GM23338 (cell line): ENCODE data around the gene ID3. TPM values are rescaled to one million over a fixed set of nuclear protein-coding genes. Genes with fewer than 3 reads are reported as not detected.

Experiments used
- ATAC-seq: fragments of 200-7000 bp; cut with Tn5 transposase; 3 replicates; pipeline ENCODE4 v1.9.1; 2020
- DNase-seq: peaks from one replicate; pipeline ENCODE4 v3.0.0-alpha.2; 2015; ENCODE audit warnings: low spot score
- H2AFZ ChIP-seq: fragments of 200-600 bp; sonication (generic); 2 replicates; pipeline ENCODE4 v1.8.0; 2016; ENCODE audit warnings: antibody characterized with exemption, mild to moderate bottlenecking, moderate library complexity
- H3F3A ChIP-seq: fragments of 200-600 bp; sonication (generic); replicated peaks from 2 replicates; pipeline ENCODE4 v1.8.0; 2017; ENCODE audit warnings: antibody characterized with exemption, mixed run types, low read depth
- H3K27ac ChIP-seq: fragments of 200-600 bp; sonication (generic); 2 replicates; pipeline ENCODE4 v1.6.1; 2016; ENCODE audit warnings: low read depth
- H3K27me3 ChIP-seq: fragments of 200-600 bp; sonication (generic); 2 replicates; pipeline ENCODE4 v1.8.0; 2016; ENCODE audit warnings: mild to moderate bottlenecking, mixed run types, moderate library complexity; ENCODE audit not compliant: insufficient read depth
- H3K36me3 ChIP-seq: fragments of 200-600 bp; sonication (generic); 2 replicates; pipeline ENCODE4 v1.8.0; 2016; ENCODE audit warnings: mild to moderate bottlenecking; ENCODE audit not compliant: insufficient read depth
- H3K4me1 ChIP-seq: fragments of 200-600 bp; sonication (generic); 2 replicates; pipeline ENCODE4 v1.8.0; 2016; ENCODE audit warnings: mild to moderate bottlenecking, moderate library complexity; ENCODE audit not compliant: insufficient read depth
- H3K4me2 ChIP-seq: fragments of 200-600 bp; sonication (generic); 2 replicates; pipeline ENCODE4 v1.7.1; 2017; ENCODE audit warnings: mixed run types
- H3K4me3 ChIP-seq: fragments of 200-600 bp; sonication (generic); 2 replicates; pipeline ENCODE4 v1.6.1; 2016; ENCODE audit warnings: mixed run types
- H3K79me2 ChIP-seq: fragments of 200-600 bp; sonication (generic); replicated peaks from 2 replicates; pipeline ENCODE4 v1.8.0; 2017; ENCODE audit warnings: mild to moderate bottlenecking; ENCODE audit not compliant: insufficient read depth
- H3K9me2 ChIP-seq: fragments of 200-600 bp; sonication (generic); 2 replicates; pipeline ENCODE4 v1.8.0; 2017; ENCODE audit not compliant: insufficient read depth
- H4K20me1 ChIP-seq: fragments of 200-600 bp; sonication (generic); replicated peaks from 2 replicates; pipeline ENCODE4 v1.8.0; 2017; ENCODE audit warnings: mild to moderate bottlenecking; ENCODE audit not compliant: insufficient read depth
- H3K27ac Mint-ChIP-seq: 2 replicates; pipeline ENCODE4 v1.8.0; 2020; ENCODE audit warnings: inconsistent platforms, mild to moderate bottlenecking, moderate library complexity, mixed read lengths
- H3K27me3 Mint-ChIP-seq: 3 replicates; pipeline ENCODE4 v1.8.0; 2022; ENCODE audit warnings: low read depth, mild to moderate bottlenecking, moderate library complexity, mixed read lengths, inconsistent platforms; ENCODE audit not compliant: insufficient read depth, poor library complexity
- H3K36me3 Mint-ChIP-seq: 3 replicates; pipeline ENCODE4 v1.8.0; 2021; ENCODE audit warnings: low read depth, mild to moderate bottlenecking, inconsistent platforms, moderate library complexity, mixed read lengths
- H3K4me1 Mint-ChIP-seq: 3 replicates; pipeline ENCODE4 v1.8.0; 2020; ENCODE audit warnings: mild to moderate bottlenecking, inconsistent platforms, mixed read lengths
- H3K4me3 Mint-ChIP-seq: 3 replicates; pipeline ENCODE4 v1.8.0; 2021; ENCODE audit warnings: moderate library complexity, mild to moderate bottlenecking, inconsistent platforms, mixed read lengths
- H3K9me3 Mint-ChIP-seq: 3 replicates; pipeline ENCODE4 v1.8.0; 2020; ENCODE audit warnings: moderate library complexity, mild to moderate bottlenecking, inconsistent platforms, mixed read lengths
- CREB1 ChIP-seq: fragments of 250-450 bp; sonication (Bioruptor Pico); IDR thresholded peaks from 2 replicates; pipeline ENCODE4 v1.5.0; 2020; ENCODE audit warnings: low read depth, mild to moderate bottlenecking, moderate library complexity
- EZH2 ChIP-seq: fragments of 200-600 bp; sonication (generic); IDR thresholded peaks from one replicate; pipeline ENCODE4 v1.8.0; 2017; ENCODE audit warnings: antibody characterized with exemption, mild to moderate bottlenecking, low read depth; ENCODE audit not compliant: unreplicated experiment
- EZH2phosphoT487 ChIP-seq: fragments of 200-600 bp; sonication (generic); IDR thresholded peaks from one replicate; pipeline ENCODE4 v1.8.1; 2018; ENCODE audit warnings: antibody characterized with exemption; ENCODE audit not compliant: unreplicated experiment
- JUNB ChIP-seq: IDR thresholded peaks from one replicate; pipeline ENCODE4 v1.6.1; 2016; ENCODE audit warnings: antibody characterized with exemption; ENCODE audit not compliant: unreplicated experiment
- NANOG ChIP-seq: IDR thresholded peaks from 2 replicates; pipeline ENCODE4 v1.6.1; 2016; ENCODE audit warnings: antibody characterized with exemption, borderline replicate concordance
- POLR2AphosphoS5 ChIP-seq: IDR thresholded peaks from 2 replicates; pipeline ENCODE4 v1.6.1; 2016; ENCODE audit warnings: antibody characterized with exemption, low read depth
- STAT1 ChIP-seq: IDR thresholded peaks from one replicate; pipeline ENCODE4 v1.6.1; 2016; ENCODE audit warnings: antibody characterized with exemption; ENCODE audit not compliant: unreplicated experiment
- ZNF114 ChIP-seq: fragments of 250-450 bp; sonication (Bioruptor Pico); IDR thresholded peaks from 2 replicates; pipeline ENCODE4 v1.5.0; 2020; ENCODE audit warnings: mild to moderate bottlenecking, moderate library complexity
- ZNF331 ChIP-seq: fragments of 250-450 bp; sonication (Bioruptor Pico); IDR thresholded peaks from 2 replicates; pipeline ENCODE4 v1.5.0; 2020; ENCODE audit warnings: low read depth, mild to moderate bottlenecking, moderate library complexity
- polyA plus RNA-seq: library from polyadenylated mRNA; unstranded; fragments of >200 nt; fragmentation: Nextera tagmentation; extraction: Ambion mirVana; gene quantifications from 2 replicates; pipeline ENCODE4 v1.2.1, GENCODE V29; 2016
- total RNA-seq: library from RNA; depleted of rRNA; stranded (reverse); fragments of >200 nt; shearing (Covaris generic); gene quantifications from 2 replicates; pipeline ENCODE4 v1.2.3, GENCODE V29; 2014
- TF ChIP-seq, protein P1 (sequence below): IDR thresholded peaks from 2 replicates; pipeline ENCODE4 v1.6.1; 2016; ENCODE audit warnings: antibody characterized with exemption
- TF ChIP-seq, protein P2 (sequence below), 2 experiments: fragments of 200-600 bp in 1 of 2; sonication (generic) in 1 of 2; conservative IDR thresholded peaks; 2 replicates each; pipeline versions ENCODE4 v1.5.1 to v1.6.1; 2016 to 2017; ENCODE audit warnings: antibody characterized with exemption in 2 of 2, low read depth in 2 of 2, mild to moderate bottlenecking in 2 of 2, moderate library complexity in 1 of 2
- TF ChIP-seq, protein P3 (sequence below): IDR thresholded peaks from one replicate; pipeline ENCODE4 v1.6.1; 2018; ENCODE audit warnings: antibody characterized with exemption; ENCODE audit not compliant: unreplicated experiment

Gene ID3
- total and polyA plus RNA-seq, 2 experiments from 2014 or later, result 164 to 345 TPM

DNA sequence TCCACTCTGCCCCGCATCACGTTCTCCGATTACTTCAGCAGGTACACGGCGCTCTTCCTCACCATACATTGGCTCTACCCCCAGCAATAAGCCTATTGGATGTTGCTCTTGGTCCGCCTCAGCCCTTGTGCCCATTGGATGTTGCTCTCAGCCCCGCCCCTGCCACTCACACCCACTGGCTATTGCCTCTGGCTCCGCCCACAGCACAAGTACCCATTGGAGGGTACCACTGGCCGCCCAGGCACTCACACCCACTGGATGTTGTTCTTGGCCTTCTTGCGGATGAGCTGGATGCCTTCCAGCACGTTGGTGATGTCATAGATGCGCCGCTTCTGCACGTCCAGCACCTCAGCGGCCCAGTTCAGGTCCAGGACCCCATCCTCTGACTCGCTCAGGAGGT, 37.7 kb downstream of the ID3 start:
- peaks cover 10% of the 10 kb centered on the region for H3K27me3 Mint-ChIP-seq
- H3K79me2 ChIP-seq, result no peaks in the 10 kb centered on the region
- H3K4me1 ChIP-seq, result peaks cover 20% of the 10 kb centered on the region
- ATAC-seq (peak; percentile 56), DNase-seq (peak; percentile 53)
- no peaks in the 10 kb centered on the region for H3K36me3 ChIP-seq
- H3K9me3 Mint-ChIP-seq, result no peaks in the 10 kb centered on the region
- H3K27ac ChIP-seq, result no peak overlapping the region
- H3K27me3 ChIP-seq, result no peaks in the 10 kb centered on the region
- no peaks in the 10 kb centered on the region; the same call in 1 of the 2 replicates for H4K20me1 ChIP-seq
- no peak overlapping the region for H3K27ac Mint-ChIP-seq
- H3K4me3 ChIP-seq, result no peak overlapping the region
- no peaks in the 10 kb centered on the region for H3K9me2 ChIP-seq
- no peak overlapping the region for H3K4me3 Mint-ChIP-seq
- H3K4me2 ChIP-seq, result no peak overlapping the region
- TF ChIP-seq POLR2AphosphoS5 (no peak), CREB1 (CRISPR knock-in tag) (no peak), NANOG (no peak), JUNB (no peak), EZH2 (no peak)
- TF ChIP-seq, protein P1, sequence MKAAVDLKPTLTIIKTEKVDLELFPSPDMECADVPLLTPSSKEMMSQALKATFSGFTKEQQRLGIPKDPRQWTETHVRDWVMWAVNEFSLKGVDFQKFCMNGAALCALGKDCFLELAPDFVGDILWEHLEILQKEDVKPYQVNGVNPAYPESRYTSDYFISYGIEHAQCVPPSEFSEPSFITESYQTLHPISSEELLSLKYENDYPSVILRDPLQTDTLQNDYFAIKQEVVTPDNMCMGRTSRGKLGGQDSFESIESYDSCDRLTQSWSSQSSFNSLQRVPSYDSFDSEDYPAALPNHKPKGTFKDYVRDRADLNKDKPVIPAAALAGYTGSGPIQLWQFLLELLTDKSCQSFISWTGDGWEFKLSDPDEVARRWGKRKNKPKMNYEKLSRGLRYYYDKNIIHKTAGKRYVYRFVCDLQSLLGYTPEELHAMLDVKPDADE, result no peak
- no peaks in the 10 kb centered on the region for H3F3A ChIP-seq
- peaks cover 15% of the 10 kb centered on the region for H3K4me1 Mint-ChIP-seq
- no peak overlapping the region for H2AFZ ChIP-seq
- H3K36me3 Mint-ChIP-seq, result peaks cover 31% of the 10 kb centered on the region

DNA sequence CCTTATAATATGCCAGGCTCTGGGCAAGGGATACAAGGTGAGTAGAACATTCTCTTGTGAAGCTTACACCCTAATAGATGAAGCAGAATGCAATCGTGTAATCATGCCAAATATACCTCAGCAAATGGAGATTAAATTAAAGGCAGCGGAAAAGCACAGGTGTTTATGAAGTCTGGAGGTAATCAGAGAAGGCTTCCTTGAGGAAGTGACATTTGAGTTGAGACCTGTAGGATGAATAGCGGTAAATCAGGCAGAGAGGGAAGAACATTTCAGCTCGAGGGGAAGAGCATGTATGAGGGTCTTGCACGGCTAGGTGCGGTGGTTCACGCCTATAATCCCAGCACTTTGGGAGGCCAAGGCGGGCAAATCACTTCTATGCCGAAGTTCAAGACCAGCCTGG, 41.7 kb downstream of the ID3 start:
- H3K4me3 Mint-ChIP-seq, result no peak overlapping the region
- TF ChIP-seq ZNF114 (CRISPR knock-in tag) (no peak), JUNB (no peak), CREB1 (CRISPR knock-in tag) (no peak), NANOG (no peak), ZNF331 (CRISPR knock-in tag) (no peak), POLR2AphosphoS5 (no peak), STAT1 (no peak), EZH2phosphoT487 (no peak), EZH2 (no peak)
- TF ChIP-seq, protein P1, result no peak
- TF ChIP-seq, protein P2, sequence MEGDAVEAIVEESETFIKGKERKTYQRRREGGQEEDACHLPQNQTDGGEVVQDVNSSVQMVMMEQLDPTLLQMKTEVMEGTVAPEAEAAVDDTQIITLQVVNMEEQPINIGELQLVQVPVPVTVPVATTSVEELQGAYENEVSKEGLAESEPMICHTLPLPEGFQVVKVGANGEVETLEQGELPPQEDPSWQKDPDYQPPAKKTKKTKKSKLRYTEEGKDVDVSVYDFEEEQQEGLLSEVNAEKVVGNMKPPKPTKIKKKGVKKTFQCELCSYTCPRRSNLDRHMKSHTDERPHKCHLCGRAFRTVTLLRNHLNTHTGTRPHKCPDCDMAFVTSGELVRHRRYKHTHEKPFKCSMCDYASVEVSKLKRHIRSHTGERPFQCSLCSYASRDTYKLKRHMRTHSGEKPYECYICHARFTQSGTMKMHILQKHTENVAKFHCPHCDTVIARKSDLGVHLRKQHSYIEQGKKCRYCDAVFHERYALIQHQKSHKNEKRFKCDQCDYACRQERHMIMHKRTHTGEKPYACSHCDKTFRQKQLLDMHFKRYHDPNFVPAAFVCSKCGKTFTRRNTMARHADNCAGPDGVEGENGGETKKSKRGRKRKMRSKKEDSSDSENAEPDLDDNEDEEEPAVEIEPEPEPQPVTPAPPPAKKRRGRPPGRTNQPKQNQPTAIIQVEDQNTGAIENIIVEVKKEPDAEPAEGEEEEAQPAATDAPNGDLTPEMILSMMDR (conservative IDR thresholded peaks at IDR 0.05; ENCODE audit: low read depth in 2 of 2), result no peak
- TF ChIP-seq, protein P3, sequence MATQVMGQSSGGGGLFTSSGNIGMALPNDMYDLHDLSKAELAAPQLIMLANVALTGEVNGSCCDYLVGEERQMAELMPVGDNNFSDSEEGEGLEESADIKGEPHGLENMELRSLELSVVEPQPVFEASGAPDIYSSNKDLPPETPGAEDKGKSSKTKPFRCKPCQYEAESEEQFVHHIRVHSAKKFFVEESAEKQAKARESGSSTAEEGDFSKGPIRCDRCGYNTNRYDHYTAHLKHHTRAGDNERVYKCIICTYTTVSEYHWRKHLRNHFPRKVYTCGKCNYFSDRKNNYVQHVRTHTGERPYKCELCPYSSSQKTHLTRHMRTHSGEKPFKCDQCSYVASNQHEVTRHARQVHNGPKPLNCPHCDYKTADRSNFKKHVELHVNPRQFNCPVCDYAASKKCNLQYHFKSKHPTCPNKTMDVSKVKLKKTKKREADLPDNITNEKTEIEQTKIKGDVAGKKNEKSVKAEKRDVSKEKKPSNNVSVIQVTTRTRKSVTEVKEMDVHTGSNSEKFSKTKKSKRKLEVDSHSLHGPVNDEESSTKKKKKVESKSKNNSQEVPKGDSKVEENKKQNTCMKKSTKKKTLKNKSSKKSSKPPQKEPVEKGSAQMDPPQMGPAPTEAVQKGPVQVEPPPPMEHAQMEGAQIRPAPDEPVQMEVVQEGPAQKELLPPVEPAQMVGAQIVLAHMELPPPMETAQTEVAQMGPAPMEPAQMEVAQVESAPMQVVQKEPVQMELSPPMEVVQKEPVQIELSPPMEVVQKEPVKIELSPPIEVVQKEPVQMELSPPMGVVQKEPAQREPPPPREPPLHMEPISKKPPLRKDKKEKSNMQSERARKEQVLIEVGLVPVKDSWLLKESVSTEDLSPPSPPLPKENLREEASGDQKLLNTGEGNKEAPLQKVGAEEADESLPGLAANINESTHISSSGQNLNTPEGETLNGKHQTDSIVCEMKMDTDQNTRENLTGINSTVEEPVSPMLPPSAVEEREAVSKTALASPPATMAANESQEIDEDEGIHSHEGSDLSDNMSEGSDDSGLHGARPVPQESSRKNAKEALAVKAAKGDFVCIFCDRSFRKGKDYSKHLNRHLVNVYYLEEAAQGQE, result no peak

More for the DNA sequence above, 41.7 kb downstream of the ID3 start:
- Histone ChIP-seq H3K4me3 (no peak overlapping the region), H3K79me2 (no peaks in the 10 kb centered on the region), H3K9me2 (no peaks in the 10 kb centered on the region), H3K27ac (no peak overlapping the region), H3K27me3 (no peaks in the 10 kb centered on the region), H3F3A (no peaks in the 10 kb centered on the region), H3K4me1 (no peaks in the 10 kb centered on the region), H2AFZ (no peak overlapping the region), H3K4me2 (no peak overlapping the region), H3K36me3 (no peaks in the 10 kb centered on the region; the same call in 1 of the 2 replicates), H4K20me1 (no peaks in the 10 kb centered on the region)
- DNase-seq (no peak), ATAC-seq (no peak)
- no peaks in the 10 kb centered on the region for H3K4me1 Mint-ChIP-seq
- no peak overlapping the region for H3K27ac Mint-ChIP-seq
- H3K9me3 Mint-ChIP-seq, result no peaks in the 10 kb centered on the region
- H3K36me3 Mint-ChIP-seq, result peaks cover 46% of the 10 kb centered on the region
- H3K27me3 Mint-ChIP-seq, result peaks cover 7% of the 10 kb centered on the region
